ENCODE measurements around the gene PTPRF.

Gene PTPRF

DNA sequence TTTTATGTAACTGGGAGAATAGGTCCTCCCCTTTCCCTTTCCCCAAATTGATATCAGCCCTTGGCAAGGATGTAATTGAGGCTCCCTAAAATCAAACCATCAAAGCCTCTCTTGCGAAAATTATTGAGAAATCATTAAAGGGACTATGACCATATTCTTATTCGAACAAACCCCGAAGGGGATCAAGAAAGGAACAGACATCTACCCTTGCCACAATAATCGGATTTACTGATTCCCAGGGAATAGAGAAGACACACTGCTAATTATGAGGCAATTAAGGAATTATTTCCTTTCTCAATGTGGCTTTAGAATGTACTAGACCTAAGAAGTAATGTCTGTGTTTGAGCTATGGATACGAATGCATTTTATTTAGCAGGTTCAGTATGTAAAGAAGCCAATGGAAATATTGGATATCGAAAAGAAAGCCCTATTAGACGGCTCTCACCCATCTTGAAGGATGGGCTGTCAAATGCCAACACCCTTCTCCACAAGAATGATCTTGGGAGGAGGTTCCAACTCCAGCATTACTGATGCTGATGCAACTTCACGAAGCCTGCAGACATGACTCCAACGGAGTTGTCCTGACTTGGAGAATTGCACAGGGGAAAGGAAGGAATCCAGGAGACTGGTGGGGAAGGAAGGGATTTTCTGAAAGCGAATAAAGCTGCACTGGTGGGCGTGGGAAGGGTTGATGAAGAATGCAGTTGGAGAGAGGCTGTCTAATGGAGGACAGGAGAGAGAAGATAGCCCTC is 11.6 kb upstream of the PTPRF start:
- peaks cover 4% of the 10 kb centered on the region for H3K4me1 ChIP-seq (ENCODE audit: control insufficient read depth, insufficient read depth, low read length)
- no peak overlapping the region for H3K4me2 ChIP-seq (ENCODE audit: low read length)
- no peak overlapping the region for H3K9ac ChIP-seq (ENCODE audit: low read depth, low read length)
- peaks cover 16% of the 10 kb centered on the region for H3K27me3 ChIP-seq (ENCODE audit: control insufficient read depth, insufficient read depth, low read length)
- no peaks in the 10 kb centered on the region for H3K36me3 ChIP-seq (ENCODE audit: insufficient read depth, low read length)
- H3K9me3 ChIP-seq (replicated peaks; ENCODE audit: low read length) = no peaks in the 10 kb centered on the region
- no peak overlapping the region for H3K4me3 ChIP-seq (ENCODE audit: low read length)

- no peaks in the 10 kb centered on the region for H3K9me3 ChIP-seq (replicated peaks; ENCODE audit: low read length)
- no peak overlapping the region for H3K4me2 ChIP-seq (ENCODE audit: low read length)
- no peak overlapping the region for H3K4me3 ChIP-seq (ENCODE audit: low read length)
- H3K27me3 ChIP-seq (ENCODE audit: control insufficient read depth, insufficient read depth, low read length) = peaks cover 16% of the 10 kb centered on the region
- no peaks in the 10 kb centered on the region for H3K36me3 ChIP-seq (ENCODE audit: insufficient read depth, low read length)
- H3K4me1 ChIP-seq (ENCODE audit: control insufficient read depth, insufficient read depth, low read length) = peaks cover 4% of the 10 kb centered on the region
- H3K9ac ChIP-seq (ENCODE audit: low read depth, low read length) = no peak overlapping the region
Measured at GRCh38 chr1:43520100-43520778, 10.4 kb upstream of the PTPRF start.

GRCh38 chr1:43521078-43521477 is 9.6 kb upstream of the PTPRF start:
- Histone ChIP-seq H3K4me3 (ENCODE audit: low read length) (no peak overlapping the region), H3K9ac (ENCODE audit: low read depth, low read length) (no peak overlapping the region), H3K27me3 (ENCODE audit: control insufficient read depth, insufficient read depth, low read length) (peaks cover 16% of the 10 kb centered on the region)

DNA sequence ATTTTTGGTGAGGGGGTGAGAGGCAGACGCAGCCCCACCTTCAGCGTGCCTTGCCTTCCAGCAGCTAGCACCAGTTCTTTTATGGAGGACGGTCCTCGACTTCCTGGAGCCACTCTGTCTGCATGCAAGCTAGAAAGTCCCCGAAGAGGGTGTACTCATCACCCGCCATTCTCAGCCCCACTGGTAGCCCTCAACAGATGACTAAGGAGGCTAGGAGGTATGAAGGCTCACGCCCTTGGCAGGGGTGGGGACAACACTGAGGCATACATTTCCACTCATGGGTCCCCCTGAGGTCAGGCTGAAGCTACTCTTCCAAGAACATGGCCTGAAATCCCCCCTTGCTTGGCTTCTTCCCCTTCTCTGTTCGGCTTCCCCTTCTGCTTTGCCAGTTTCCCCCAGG is 8.9 kb upstream of the PTPRF start:
- H3K4me1 ChIP-seq (ENCODE audit: control insufficient read depth, insufficient read depth, low read length) = peaks cover 4% of the 10 kb centered on the region
- H3K9ac ChIP-seq (ENCODE audit: low read depth, low read length) = no peak overlapping the region
- no peak overlapping the region for H3K4me3 ChIP-seq (ENCODE audit: low read length)
- no peaks in the 10 kb centered on the region for H3K36me3 ChIP-seq (ENCODE audit: insufficient read depth, low read length)
- no peak overlapping the region for H3K4me2 ChIP-seq (ENCODE audit: low read length)
- peaks cover 16% of the 10 kb centered on the region for H3K27me3 ChIP-seq (ENCODE audit: control insufficient read depth, insufficient read depth, low read length)
- H3K9me3 ChIP-seq (replicated peaks; ENCODE audit: low read length) = no peaks in the 10 kb centered on the region

More at GRCh38 chr1:43521078-43521477, 9.6 kb upstream of the PTPRF start:
- H3K4me1 ChIP-seq (ENCODE audit: control insufficient read depth, insufficient read depth, low read length) = peaks cover 4% of the 10 kb centered on the region
- H3K4me2 ChIP-seq (ENCODE audit: low read length) = no peak overlapping the region
- H3K9me3 ChIP-seq (replicated peaks; ENCODE audit: low read length) = no peaks in the 10 kb centered on the region
- H3K36me3 ChIP-seq (ENCODE audit: insufficient read depth, low read length) = no peaks in the 10 kb centered on the region

GRCh38 chr1:43522431-43522775 is 8.3 kb upstream of the PTPRF start:
- H3K9me3 ChIP-seq (replicated peaks; ENCODE audit: low read length) = no peaks in the 10 kb centered on the region
- H3K4me2 ChIP-seq (ENCODE audit: low read length) = no peak overlapping the region
- peaks cover 4% of the 10 kb centered on the region for H3K4me1 ChIP-seq (ENCODE audit: control insufficient read depth, insufficient read depth, low read length)
- H3K9ac ChIP-seq (ENCODE audit: low read depth, low read length) = no peak overlapping the region
- peaks cover 16% of the 10 kb centered on the region for H3K27me3 ChIP-seq (ENCODE audit: control insufficient read depth, insufficient read depth, low read length)
- no peak overlapping the region for H3K4me3 ChIP-seq (ENCODE audit: low read length)
- H3K36me3 ChIP-seq (ENCODE audit: insufficient read depth, low read length) = no peaks in the 10 kb centered on the region

DNA sequence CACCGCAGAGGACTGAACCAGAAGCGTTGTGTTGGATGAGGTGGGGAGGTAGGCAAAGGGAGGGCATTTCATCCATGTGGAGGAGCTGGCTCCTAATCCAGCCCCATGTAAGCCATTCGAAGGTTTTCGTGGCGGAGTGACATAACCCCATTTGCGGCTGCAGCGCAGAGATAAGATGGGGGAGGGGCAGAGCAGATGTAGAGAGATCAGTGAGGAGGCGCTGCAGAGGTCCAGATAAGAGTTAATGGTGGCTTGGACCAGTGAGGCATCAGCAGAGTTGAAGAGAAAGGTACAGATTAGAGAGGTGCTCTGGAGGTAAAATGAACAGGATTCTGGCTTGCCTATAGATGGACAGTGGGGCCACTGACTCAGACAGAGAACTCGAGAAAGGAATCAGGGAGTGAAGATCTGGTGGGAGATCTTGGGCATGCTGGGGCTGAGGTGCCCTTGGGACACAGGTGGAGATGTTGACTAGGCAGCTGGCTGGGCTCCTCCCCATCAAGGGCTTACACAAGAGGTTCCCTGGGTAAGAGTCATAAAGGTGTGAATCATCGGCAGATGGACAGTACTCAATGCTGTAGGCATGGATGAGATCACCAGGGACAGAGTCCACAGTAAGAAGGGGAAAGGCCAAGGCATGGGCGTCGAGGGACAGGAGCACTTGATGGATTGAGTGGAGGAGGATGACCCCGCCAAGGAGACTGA is 7.8 kb upstream of the PTPRF start:
- Histone ChIP-seq H3K36me3 (ENCODE audit: insufficient read depth, low read length) (no peaks in the 10 kb centered on the region), H3K4me2 (ENCODE audit: low read length) (no peak overlapping the region), H3K9ac (ENCODE audit: low read depth, low read length) (no peak overlapping the region), H3K27me3 (ENCODE audit: control insufficient read depth, insufficient read depth, low read length) (peaks cover 16% of the 10 kb centered on the region), H3K9me3 (replicated peaks; ENCODE audit: low read length) (no peaks in the 10 kb centered on the region), H3K4me3 (ENCODE audit: low read length) (no peak overlapping the region), H3K4me1 (ENCODE audit: control insufficient read depth, insufficient read depth, low read length) (peaks cover 4% of the 10 kb centered on the region)

DNA sequence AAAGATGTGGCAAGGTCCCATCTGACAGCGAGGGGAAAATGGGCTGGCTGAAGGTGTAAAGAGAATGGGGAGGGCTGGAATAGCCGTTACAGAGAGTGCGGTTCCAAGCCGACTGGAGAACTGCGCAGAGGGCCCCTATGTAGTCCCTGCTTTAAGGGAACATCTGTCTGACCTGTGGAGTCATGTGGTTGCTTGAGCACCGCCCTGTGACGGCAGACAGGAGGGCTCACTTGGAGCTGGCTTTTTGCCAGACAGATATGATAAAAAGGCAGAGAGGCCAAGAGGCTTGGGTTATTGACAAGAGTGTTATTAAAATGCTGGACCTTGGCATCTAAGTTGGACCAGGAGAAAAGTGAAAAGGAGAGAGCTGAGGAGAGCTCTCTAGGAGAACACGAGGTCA is 5.9 kb upstream of the PTPRF start:
- no peaks in the 10 kb centered on the region for H3K9me3 ChIP-seq (replicated peaks; ENCODE audit: low read length)
- H3K4me2 ChIP-seq (ENCODE audit: low read length) = no peak overlapping the region
- H3K4me1 ChIP-seq (ENCODE audit: control insufficient read depth, insufficient read depth, low read length) = peaks cover 4% of the 10 kb centered on the region
- H3K27me3 ChIP-seq (ENCODE audit: control insufficient read depth, insufficient read depth, low read length) = peaks cover 14% of the 10 kb centered on the region
- H3K4me3 ChIP-seq (ENCODE audit: low read length) = no peak overlapping the region
- H3K36me3 ChIP-seq (ENCODE audit: insufficient read depth, low read length) = no peaks in the 10 kb centered on the region
- H3K9ac ChIP-seq (ENCODE audit: low read depth, low read length) = no peak overlapping the region

DNA sequence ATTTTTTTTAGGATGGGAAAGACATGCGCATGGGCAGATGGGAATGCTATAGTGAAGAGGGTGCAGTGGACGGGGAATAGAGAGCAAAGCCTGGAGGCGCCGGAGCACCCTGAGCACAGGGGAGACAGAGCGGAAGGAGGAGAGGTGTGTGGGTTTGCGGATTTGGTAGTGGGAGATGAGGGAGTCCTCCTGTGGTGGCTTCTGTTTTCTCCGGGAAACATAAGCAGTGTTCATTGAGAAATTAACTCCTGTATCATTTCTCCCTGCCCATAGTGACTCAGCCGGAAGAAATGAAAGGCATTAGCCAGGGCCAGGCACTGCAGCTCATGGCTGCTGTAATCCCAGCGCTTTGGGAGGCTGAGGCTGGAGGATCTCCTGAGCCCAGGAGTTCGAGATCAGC is 4.7 kb upstream of the PTPRF start:
- no peak overlapping the region for H3K4me3 ChIP-seq (ENCODE audit: low read length)
- H3K4me1 ChIP-seq (ENCODE audit: control insufficient read depth, insufficient read depth, low read length) = peaks cover 7% of the 10 kb centered on the region
- no peaks in the 10 kb centered on the region for H3K9me3 ChIP-seq (replicated peaks; ENCODE audit: low read length)
- no peaks in the 10 kb centered on the region for H3K36me3 ChIP-seq (ENCODE audit: insufficient read depth, low read length)
- no peak overlapping the region for H3K9ac ChIP-seq (ENCODE audit: low read depth, low read length)
- H3K4me2 ChIP-seq (ENCODE audit: low read length) = no peak overlapping the region
- peaks cover 7% of the 10 kb centered on the region for H3K27me3 ChIP-seq (ENCODE audit: control insufficient read depth, insufficient read depth, low read length)

- Histone ChIP-seq H3K9me3 (replicated peaks; ENCODE audit: low read length) (no peaks in the 10 kb centered on the region), H3K4me2 (ENCODE audit: low read length) (no peak overlapping the region), H3K9ac (ENCODE audit: low read depth, low read length) (no peak overlapping the region), H3K27me3 (ENCODE audit: control insufficient read depth, insufficient read depth, low read length) (peaks cover 3% of the 10 kb centered on the region), H3K4me3 (ENCODE audit: low read length) (no peak overlapping the region), H3K36me3 (ENCODE audit: insufficient read depth, low read length) (no peaks in the 10 kb centered on the region), H3K4me1 (ENCODE audit: control insufficient read depth, insufficient read depth, low read length) (peaks cover 7% of the 10 kb centered on the region)
Measured at GRCh38 chr1:43527111-43527878, 3.4 kb upstream of the PTPRF start.

DNA sequence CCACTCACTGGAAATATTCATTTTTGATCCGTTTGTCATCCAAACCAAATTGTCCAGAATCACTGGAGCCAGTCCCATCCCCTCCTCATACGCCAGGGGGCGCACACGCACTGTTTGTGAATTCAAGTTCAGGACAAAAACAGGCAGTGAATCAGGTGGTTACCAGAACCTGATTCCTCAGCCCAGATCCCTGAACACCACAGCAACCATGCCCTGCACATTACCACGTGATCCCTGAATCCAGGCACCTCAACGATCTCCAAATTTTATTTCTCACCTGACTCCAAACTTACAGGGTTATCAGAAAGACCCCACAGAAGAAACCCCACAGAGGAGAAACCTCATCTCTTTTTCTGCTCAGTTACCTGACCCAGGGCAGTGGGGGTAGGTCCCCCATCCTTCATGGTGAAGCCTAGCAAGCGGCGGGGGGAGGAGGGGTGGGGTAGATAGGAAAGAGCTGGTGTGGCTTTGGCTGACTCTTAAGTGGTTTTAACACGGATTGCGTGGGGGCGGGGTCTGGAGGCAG is 1.4 kb upstream of the PTPRF start:
- no peaks in the 10 kb centered on the region for H3K36me3 ChIP-seq (ENCODE audit: insufficient read depth, low read length)
- peaks cover 3% of the 10 kb centered on the region for H3K4me1 ChIP-seq (ENCODE audit: control insufficient read depth, insufficient read depth, low read length)
- no peak overlapping the region for H3K4me2 ChIP-seq (ENCODE audit: low read length)
- H3K4me3 ChIP-seq (ENCODE audit: low read length) = no peak overlapping the region
- H3K9me3 ChIP-seq (replicated peaks; ENCODE audit: low read length) = no peaks in the 10 kb centered on the region
- H3K27me3 ChIP-seq (ENCODE audit: control insufficient read depth, insufficient read depth, low read length) = peaks cover 3% of the 10 kb centered on the region
- H3K9ac ChIP-seq (ENCODE audit: low read depth, low read length) = no peak overlapping the region

Measured in skeletal muscle satellite cell (primary cell).